SK-N-SH treated with all-trans-retinoic acid at 6 μM for 48 hours (cell line): ENCODE results near the gene FBLN2.

ENCODE experiments used
- CREB5 ChIP-seq: fragments of 250-450 bp; sonication (Bioruptor Pico); IDR thresholded peaks from 2 replicates; pipeline ENCODE4 v1.5.1; 2020; ENCODE audit warnings: low read depth, mild to moderate bottlenecking, moderate library complexity
- GLIS3 ChIP-seq: fragments of 250-450 bp; sonication (Bioruptor Pico); IDR thresholded peaks from 2 replicates; pipeline ENCODE4 v1.5.0; 2020; ENCODE audit warnings: mild to moderate bottlenecking, moderate library complexity
- TCF4 ChIP-seq: fragments of 250-450 bp; sonication (Bioruptor Pico); IDR thresholded peaks from 2 replicates; pipeline ENCODE4 v1.8.0; 2021; ENCODE audit warnings: mild to moderate bottlenecking, moderate library complexity, borderline replicate concordance
- TF ChIP-seq, protein P1 (sequence below): fragments of 250-450 bp; sonication (Bioruptor Pico); IDR thresholded peaks from 2 replicates; pipeline ENCODE4 v1.8.0; 2021; ENCODE audit warnings: low read depth, mild to moderate bottlenecking, moderate library complexity, borderline replicate concordance

- no peak for TF ChIP-seq GLIS3 (CRISPR knock-in tag)
- no peak for TF ChIP-seq CREB5 (CRISPR knock-in tag)
- TF ChIP-seq, protein P1, sequence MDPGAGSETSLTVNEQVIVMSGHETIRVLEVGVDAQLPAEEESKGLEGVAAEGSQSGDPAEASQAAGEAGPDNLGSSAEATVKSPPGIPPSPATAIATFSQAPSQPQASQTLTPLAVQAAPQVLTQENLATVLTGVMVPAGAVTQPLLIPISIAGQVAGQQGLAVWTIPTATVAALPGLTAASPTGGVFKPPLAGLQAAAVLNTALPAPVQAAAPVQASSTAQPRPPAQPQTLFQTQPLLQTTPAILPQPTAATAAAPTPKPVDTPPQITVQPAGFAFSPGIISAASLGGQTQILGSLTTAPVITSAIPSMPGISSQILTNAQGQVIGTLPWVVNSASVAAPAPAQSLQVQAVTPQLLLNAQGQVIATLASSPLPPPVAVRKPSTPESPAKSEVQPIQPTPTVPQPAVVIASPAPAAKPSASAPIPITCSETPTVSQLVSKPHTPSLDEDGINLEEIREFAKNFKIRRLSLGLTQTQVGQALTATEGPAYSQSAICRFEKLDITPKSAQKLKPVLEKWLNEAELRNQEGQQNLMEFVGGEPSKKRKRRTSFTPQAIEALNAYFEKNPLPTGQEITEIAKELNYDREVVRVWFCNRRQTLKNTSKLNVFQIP, result no peak
- TF ChIP-seq TCF4 (CRISPR knock-in tag), result no peak
These were observed 85.2 kb downstream of the FBLN2 start for GRCh38 chr3:13634151-13634550.
